GM21367 (cell line): ENCODE results near the gene SAT1.
A peak's percentile ranks its signal among the peaks of the same experiment; 100 is the strongest.
"Not testable (repeated sequence)": the region's sequence is repeated elsewhere in the genome, so short reads cannot be mapped to it uniquely, and the experiment has no call there.

ENCODE experiments used
- ATAC-seq: cut with Tn5 transposase; IDR thresholded peaks from one replicate; pipeline ENCODE4 v1.9.1; 2021; ENCODE audit not compliant: unreplicated experiment

The SAT1 gene

DNA sequence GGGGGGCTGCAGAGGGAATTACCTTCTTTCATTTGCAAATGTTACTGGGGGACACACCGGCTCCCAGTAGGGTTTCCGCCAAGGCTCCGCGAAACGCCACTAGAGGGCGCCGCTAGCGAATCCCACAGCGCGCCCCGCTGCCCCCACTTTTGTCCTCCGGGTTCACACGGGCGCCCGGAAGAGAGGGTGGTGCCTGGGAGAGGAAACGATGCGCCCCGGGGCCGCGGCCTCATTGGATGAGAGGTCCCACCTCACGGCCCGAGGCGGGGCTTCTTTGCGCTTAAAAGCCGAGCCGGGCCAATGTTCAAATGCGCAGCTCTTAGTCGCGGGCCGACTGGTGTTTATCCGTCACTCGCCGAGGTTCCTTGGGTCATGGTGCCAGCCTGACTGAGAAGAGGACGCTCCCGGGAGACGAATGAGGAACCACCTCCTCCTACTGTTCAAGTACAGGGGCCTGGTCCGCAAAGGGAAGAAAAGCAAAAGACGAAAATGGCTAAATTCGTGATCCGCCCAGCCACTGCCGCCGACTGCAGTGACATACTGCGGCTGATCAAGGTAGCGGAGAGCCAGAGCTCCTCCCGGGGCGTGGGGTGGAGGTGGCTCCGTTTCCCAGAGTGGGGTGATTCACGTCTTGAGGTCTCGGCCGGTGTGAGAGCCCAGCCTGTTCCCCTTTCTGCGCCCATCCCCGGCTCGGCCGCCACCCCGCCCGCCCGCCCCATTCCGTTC is at the start of gene SAT1:
Gene SAT1, plus strand, starts transcription at position 311 of the 726 bp plus-strand sequence. Its CDS starts 179 bp downstream, at position 490.
- ATAC-seq: peak; percentile 88

DNA sequence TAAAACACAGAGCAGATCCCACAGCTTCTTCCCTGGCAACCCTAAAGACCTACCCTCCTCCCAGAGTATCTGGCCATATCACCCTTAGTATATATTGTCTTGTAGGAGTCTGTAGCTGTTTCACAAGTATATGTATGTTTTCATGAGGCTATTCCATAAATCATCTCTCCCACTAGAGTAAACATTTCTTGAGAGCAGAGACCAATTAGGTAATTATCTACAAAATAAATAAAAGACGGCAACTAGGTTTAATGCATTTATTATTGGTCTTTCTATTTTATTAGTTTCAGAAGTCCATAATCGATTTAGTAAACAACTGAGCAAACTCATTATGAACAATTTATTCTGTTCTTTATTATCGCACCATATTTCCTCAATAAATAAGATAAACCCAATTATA is 46.9 kb upstream of the SAT1 start:
- ATAC-seq: no peak

DNA sequence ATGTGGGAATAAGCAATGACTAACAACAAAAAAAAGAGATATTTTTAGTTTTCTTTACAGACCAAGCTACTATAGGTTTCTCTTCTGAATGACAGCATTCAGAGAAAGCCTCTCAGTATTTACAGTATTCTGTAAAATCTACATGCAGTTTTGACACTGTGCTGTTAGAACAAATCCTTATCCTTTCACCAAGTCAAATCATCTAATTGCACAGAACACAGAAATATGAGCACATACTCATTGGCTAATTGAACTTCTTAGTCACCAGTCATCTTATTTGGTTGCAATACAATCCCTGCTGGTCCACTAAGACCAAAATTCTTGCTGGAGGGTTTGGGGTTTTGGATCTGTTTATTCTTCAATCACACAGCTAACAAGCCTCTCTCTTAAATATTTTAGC is 45.6 kb upstream of the SAT1 start:
- no peak for ATAC-seq

- no peak for ATAC-seq
Measured at GRCh38 chrX:23742174-23742696, 40.7 kb upstream of the SAT1 start.

- peak; percentile 95 for ATAC-seq
Measured at GRCh38 chrX:23742697-23743622, 40.0 kb upstream of the SAT1 start, which contains the start of gene ACOT9. Gene ACOT9 (minus strand): TSS chrX:23743276. CDS start chrX:23743144, 132 bp downstream.

DNA sequence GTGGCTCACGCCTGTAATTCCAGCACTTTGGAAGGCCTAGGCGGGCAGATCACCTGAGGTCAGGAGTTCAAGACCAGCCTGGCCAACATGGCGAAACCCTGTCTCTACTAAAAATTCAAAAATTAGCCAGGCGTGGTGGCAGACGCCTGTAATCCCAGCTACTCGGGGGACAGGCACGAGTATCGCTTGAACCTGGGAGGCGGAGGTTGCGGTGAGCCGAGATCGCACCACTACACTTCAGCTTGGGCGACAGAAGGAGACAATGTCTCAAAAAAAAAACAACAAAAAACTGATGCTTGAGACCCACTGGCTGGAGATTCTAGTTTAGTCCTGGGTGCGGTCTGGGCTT is 39.4 kb upstream of the SAT1 start:
- not testable (repeated sequence) for ATAC-seq

- ATAC-seq: no peak
Measured at GRCh38 chrX:23745786-23746185, 37.2 kb upstream of the SAT1 start.

- no peak for ATAC-seq
Measured at GRCh38 chrX:23749129-23749528, 33.8 kb upstream of the SAT1 start.

DNA sequence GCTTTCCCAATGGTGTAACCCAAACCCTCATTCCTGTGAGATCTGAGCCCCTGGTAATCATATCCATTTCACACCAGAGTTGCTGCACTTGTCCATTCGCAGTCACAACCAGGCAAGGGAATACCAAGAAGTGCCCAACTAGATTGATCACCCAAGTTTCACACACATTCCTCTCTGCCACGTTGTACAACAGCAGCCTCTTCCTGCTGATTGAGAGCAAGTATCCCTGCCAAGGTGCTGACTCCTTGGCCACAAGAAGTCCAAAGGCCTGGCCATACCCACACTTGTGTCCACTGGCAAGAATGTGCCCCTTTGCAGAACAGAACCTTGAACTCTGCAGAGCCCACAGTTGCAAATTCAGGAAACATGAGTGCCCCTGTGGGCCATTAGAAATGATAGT is 33.4 kb upstream of the SAT1 start:
- no peak for ATAC-seq

DNA sequence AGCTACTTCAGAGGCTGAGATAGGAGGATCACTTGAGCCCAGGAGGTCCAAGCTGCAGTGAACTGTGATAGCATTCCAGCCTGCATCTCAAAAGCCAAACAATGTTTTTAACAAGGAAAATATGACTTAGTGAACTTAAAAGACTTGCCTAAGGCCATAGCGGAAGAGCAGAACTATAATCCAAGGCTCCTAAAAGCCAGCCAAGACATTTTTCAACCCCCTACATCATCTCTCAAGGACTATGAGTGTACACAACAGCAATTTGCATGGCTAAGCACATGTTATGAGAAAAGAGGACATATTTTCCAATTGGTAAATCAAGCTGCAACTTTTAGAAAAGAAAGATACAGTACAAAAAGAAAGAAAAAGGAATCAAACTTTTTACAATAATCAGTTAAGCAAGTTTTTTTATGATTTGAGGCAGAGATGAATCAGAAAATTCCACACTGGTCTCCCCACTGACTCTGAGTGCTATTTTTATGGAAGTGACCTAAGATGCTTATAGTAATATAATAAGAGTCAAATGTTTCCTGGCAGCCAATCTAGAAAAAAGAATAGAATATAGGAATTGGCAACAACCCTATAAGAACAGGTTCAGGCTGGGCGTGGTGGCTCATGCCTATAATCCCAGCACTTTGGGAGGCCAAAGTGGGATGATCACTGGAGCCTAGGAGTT is 30.1 kb upstream of the SAT1 start:
- no peak for ATAC-seq

DNA sequence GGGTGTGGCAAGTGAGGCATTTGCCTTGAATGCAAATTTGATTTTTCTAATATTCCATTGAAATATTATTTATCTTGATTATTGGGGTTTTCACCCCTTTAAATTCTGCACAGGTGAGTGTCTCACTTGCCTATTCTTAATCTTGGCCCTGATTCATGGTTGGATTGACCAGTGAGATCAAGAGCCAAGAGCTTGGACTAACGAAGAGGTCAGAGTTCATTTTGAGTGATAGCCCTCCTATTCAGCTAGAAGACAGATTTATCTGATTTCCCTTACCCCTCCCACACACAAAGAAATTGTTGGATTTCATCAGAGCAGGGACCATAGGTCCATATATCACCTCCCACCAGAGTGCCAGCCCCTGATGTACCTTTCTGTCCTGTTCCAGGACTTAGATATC is 28.3 kb upstream of the SAT1 start:
- ATAC-seq: no peak

GRCh38 chrX:23756165-23756564 is 26.8 kb upstream of the SAT1 start:
- no peak for ATAC-seq

- no peak for ATAC-seq
Measured at GRCh38 chrX:23759821-23760220, 23.2 kb upstream of the SAT1 start.

- no peak for ATAC-seq
Measured at GRCh38 chrX:23764188-23764984, 18.6 kb upstream of the SAT1 start.

DNA sequence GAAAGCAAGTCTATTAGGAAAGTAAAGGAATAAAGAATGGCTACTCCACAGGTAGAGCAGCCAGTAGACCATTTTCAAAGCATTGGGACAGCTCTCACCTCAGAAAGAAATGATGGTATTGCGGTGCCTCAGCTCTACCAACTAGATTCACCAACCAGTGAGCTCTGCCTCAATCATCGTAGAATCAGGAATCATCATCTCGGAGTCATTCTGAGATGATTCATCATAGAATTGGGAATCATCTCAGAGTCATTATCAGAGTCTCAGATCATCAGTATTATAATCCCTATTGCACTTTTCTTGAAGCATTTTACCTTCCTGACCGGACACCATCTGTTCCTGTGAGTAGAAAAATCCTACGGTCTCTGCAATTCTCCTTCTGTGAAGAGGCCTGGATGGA is 17.5 kb upstream of the SAT1 start:
- ATAC-seq: no peak

DNA sequence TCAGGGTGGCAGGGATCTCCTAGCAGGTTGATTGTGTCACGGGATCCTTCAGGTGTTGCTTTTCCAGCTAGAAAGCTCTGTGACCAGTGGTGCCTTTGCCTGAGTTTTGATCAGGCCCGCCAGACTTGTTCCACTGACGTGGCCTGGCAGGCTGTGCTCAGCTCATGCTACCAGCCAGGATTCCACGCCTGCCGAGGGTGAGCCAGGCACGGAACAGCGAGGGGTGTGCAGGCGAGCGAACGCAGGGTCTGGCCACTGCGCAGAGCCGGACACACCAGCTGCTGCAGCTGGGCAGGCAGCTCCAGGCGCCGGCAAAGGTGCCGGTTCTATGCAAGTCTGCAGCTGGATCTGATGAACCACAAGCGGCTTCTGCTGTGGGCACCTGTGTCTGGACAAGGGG is 17.1 kb upstream of the SAT1 start:
- ATAC-seq: no peak

DNA sequence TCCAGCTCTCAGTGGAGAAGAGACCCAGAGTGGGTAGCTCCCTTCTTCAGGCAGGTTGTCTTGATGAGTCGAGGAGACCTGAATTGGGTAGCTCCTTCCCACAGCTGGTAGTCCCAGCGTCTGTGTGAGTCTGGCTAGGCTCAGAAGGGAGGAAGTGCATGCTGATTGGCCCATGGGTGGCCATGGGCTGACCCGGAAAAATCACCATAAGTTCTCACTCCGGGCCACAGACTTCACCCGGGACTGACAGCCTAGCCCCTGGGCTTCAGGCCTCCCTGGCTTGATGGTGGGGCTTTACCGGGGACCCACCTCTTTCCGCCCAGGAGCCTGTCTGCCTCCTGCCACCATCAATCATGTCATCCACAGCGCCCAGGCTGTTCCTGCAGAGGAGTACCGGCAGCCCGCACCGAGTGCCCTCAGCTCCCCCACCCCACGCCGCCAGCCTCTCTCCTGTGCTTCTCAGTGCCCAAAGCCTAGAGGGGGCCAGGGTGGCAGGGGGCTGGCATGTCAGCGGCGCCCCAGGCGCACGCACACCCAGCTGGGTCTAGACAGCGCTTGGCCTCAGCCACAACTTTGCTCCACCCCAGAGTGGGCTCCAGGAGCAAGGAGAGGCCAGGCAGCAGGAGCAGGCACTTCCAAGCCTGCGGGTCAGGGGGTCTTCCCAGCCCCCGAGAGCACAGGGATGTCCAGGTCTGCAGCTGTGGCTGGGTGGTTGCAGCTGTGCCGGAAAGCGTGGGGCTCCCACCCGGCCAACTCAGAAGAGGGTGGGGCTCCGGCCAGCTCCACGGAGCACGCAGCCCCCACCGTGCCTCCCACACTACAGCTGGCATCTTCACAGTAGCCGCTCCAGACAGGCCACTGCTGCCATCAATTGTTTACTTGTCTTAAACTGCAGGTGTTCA is 16.1 kb upstream of the SAT1 start:
- ATAC-seq: peak; percentile 69

DNA sequence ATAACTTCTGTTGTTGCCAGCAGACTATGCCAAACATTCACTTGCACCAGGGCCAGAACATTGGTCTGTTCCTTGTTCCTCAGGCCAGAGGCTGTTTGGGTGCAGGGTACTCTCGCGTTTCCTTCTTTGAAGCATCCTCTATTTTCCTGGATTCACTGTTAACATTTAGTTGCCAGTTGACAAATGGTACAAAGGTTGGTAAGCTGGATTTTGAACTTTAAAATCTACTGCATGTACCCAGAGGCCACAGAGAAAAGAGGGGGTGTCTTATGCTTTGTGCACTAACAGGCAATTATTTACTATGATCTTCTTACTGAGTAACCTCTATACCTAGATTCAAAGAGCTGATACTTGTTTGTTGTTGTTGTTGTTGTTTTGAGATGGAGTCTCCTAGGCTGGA is 12.8 kb upstream of the SAT1 start:
- ATAC-seq: no peak

- ATAC-seq: not testable (repeated sequence)
Measured at GRCh38 chrX:23771086-23771485, 11.9 kb upstream of the SAT1 start.
